GM19351 (cell line): ENCODE measurements around the gene HIVEP1.

Source experiments
- ATAC-seq: cut with Tn5 transposase; IDR thresholded peaks from one replicate; pipeline ENCODE4 v1.9.1; 2021; ENCODE audit warnings: mild to moderate bottlenecking, moderate library complexity; ENCODE audit not compliant: unreplicated experiment

HIVEP1 gene

GRCh38 chr6:11992086-11992485 is 20.0 kb upstream of the HIVEP1 start:
- ATAC-seq, result no peak

GRCh38 chr6:11994875-11995461 is 17.1 kb upstream of the HIVEP1 start:
- no peak for ATAC-seq

GRCh38 chr6:11996751-11997150 is 15.4 kb upstream of the HIVEP1 start:
- ATAC-seq, result no peak

GRCh38 chr6:11999246-11999645 is 12.9 kb upstream of the HIVEP1 start:
- ATAC-seq, result no peak

- no peak for ATAC-seq
Measured at GRCh38 chr6:12000174-12000573, 11.9 kb upstream of the HIVEP1 start.

GRCh38 chr6:12001004-12001705 is 11.0 kb upstream of the HIVEP1 start:
- no peak for ATAC-seq

GRCh38 chr6:12001706-12002435 is 10.2 kb upstream of the HIVEP1 start:
- no peak for ATAC-seq

GRCh38 chr6:12007473-12007872 is 4.6 kb upstream of the HIVEP1 start:
- no peak for ATAC-seq

- ATAC-seq, result no peak
Measured at GRCh38 chr6:12007887-12008286, 4.2 kb upstream of the HIVEP1 start.

GRCh38 chr6:12008366-12009179 is 3.5 kb upstream of the HIVEP1 start:
- ATAC-seq, result peak; percentile 34

- no peak for ATAC-seq
Measured at GRCh38 chr6:12009180-12009685, 2.9 kb upstream of the HIVEP1 start.

GRCh38 chr6:12009876-12010634 is 2.1 kb upstream of the HIVEP1 start:
- no peak for ATAC-seq

GRCh38 chr6:12010635-12011275 is 1.4 kb upstream of the HIVEP1 start:
- peak; percentile 35 for ATAC-seq

- ATAC-seq, result peak; percentile 60
Measured at GRCh38 chr6:12011276-12012037, 655 bp upstream of the HIVEP1 start.

- ATAC-seq, result no peak
Measured at GRCh38 chr6:12012558-12013306, 620 bp downstream of the HIVEP1 start.

- ATAC-seq, result no peak
Measured at GRCh38 chr6:12013307-12013719, 1.2 kb downstream of the HIVEP1 start.

GRCh38 chr6:12014027-12014872 is 2.1 kb downstream of the HIVEP1 start:
- ATAC-seq, result no peak

- no peak for ATAC-seq
Measured at GRCh38 chr6:12014873-12015149, 2.7 kb downstream of the HIVEP1 start.
